Vagina (tissue), 2 donors: ENCODE measurements around the gene CYP4Z1. TPM values are rescaled to one million over a fixed set of nuclear protein-coding genes. Genes with fewer than 3 reads are reported as not detected.

ENCODE experiments used
- DNase-seq, 2 donors: peaks; one replicate each; pipeline ENCODE4 v3.0.0-alpha.2; 2017; ENCODE audit errors: extremely low spot score in 2 of 2
- H3K27ac ChIP-seq: fragments of 200-600 bp; sonication (generic); one replicate; pipeline ENCODE4 v1.5.1; 2019
- H3K27me3 ChIP-seq: fragments of 200-600 bp; sonication (generic); one replicate; pipeline ENCODE4 v1.5.1; 2019
- H3K36me3 ChIP-seq, 2 donors: fragments of 200-600 bp; sonication (generic); one replicate each; pipeline ENCODE4 v1.5.1; 2017 to 2019
- H3K4me1 ChIP-seq: fragments of 200-600 bp; sonication (generic); one replicate; pipeline ENCODE4 v1.5.1; 2019
- H3K4me3 ChIP-seq, 2 donors: fragments of 200-600 bp; sonication (generic); 1 replicate in 1 of 2; 2 replicates in 1 of 2; pipeline ENCODE4 v1.5.1; 2016 to 2019
- H3K9me3 ChIP-seq: fragments of 200-600 bp; sonication (generic); one replicate; pipeline ENCODE4 v1.5.1; 2019
- CTCF ChIP-seq, 3 experiments: fragments of 450-650 bp in 2 of 3; fragments of 200-600 bp in 1 of 3; sonication (generic) in 1 of 3; IDR thresholded peaks; one replicate each; pipeline ENCODE4 v1.5.1; 2017 to 2019; ENCODE audit warnings: antibody characterized with exemption in 3 of 3, mild to moderate bottlenecking in 2 of 3, moderate library complexity in 2 of 3
- POLR2A ChIP-seq, 2 donors: fragments of 450-650 bp; IDR thresholded peaks; one replicate each; pipeline ENCODE4 v1.6.1; 2017; ENCODE audit warnings: antibody characterized with exemption in 2 of 2, mild to moderate bottlenecking in 2 of 2, moderate library complexity in 2 of 2
- POLR2AphosphoS5 ChIP-seq, 2 donors: sonication (generic); formaldehyde crosslinking; IDR thresholded peaks; one replicate each; pipeline ENCODE4 v1.9.0; 2017; ENCODE audit warnings: antibody characterized with exemption in 2 of 2, mild to moderate bottlenecking in 2 of 2, low read depth in 1 of 2; ENCODE audit not compliant: insufficient read depth in 1 of 2
- intact Hi-C: fragments of 100-400 bp; cut with DNase I; formaldehyde crosslinking; loops from one replicate; pipeline ENCODE4 v1.15.1; 2023
- total RNA-seq: library from RNA; depleted of rRNA; stranded (reverse); fragments of >200 nt; gene quantifications from one replicate; pipeline ENCODE4 v1.2.3, GENCODE V29; 2016

CYP4Z1 gene, protein sequence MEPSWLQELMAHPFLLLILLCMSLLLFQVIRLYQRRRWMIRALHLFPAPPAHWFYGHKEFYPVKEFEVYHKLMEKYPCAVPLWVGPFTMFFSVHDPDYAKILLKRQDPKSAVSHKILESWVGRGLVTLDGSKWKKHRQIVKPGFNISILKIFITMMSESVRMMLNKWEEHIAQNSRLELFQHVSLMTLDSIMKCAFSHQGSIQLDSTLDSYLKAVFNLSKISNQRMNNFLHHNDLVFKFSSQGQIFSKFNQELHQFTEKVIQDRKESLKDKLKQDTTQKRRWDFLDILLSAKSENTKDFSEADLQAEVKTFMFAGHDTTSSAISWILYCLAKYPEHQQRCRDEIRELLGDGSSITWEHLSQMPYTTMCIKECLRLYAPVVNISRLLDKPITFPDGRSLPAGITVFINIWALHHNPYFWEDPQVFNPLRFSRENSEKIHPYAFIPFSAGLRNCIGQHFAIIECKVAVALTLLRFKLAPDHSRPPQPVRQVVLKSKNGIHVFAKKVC
- total RNA-seq: 1.2 TPM

DNA sequence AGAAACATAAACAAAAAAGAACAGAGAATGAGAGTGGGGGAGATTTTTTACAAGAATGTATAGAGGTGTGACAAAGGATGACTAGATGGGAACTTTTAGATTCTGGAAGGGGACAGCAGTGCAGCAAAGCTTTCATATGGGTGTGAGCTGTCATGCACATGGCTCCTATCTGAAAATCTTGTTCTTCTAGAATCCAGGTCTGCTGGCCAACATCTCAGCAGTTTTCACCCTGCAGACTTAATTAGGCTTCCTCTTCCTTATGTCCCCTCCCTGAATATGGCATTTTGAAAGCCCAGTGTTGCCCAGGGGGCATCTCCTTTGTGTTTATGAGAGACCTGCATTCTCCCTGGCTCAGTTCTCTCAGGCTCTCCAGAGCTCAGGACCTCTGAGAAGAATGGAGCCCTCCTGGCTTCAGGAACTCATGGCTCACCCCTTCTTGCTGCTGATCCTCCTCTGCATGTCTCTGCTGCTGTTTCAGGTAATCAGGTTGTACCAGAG, at the start of gene CYP4Z1:
Gene CYP4Z1, plus strand, starts transcription at position 135 of the 498 bp plus-strand sequence. Its CDS starts 260 bp downstream, at position 395.
- no peaks in the 10 kb centered on the region for H3K27me3 ChIP-seq
- TF ChIP-seq POLR2A (IDR thresholded peaks at IDR 0.05) (no peak), CTCF (IDR thresholded peaks at IDR 0.05) (no peak), POLR2AphosphoS5 (IDR thresholded peaks at IDR 0.05; ENCODE audit: insufficient read depth in 1 of 2, low read depth in 1 of 2) (no peak)
- no peak for DNase-seq
- no peak within 1 kb of the TSS for H3K27ac ChIP-seq
- no peaks in the 10 kb centered on the region for H3K9me3 ChIP-seq
- intact Hi-C loops: no loop called here
- H3K36me3 ChIP-seq: no peaks in the 10 kb centered on the region
- H3K4me3 ChIP-seq: no peak within 1 kb of the TSS
- H3K4me1 ChIP-seq: no peaks in the 10 kb centered on the region

DNA sequence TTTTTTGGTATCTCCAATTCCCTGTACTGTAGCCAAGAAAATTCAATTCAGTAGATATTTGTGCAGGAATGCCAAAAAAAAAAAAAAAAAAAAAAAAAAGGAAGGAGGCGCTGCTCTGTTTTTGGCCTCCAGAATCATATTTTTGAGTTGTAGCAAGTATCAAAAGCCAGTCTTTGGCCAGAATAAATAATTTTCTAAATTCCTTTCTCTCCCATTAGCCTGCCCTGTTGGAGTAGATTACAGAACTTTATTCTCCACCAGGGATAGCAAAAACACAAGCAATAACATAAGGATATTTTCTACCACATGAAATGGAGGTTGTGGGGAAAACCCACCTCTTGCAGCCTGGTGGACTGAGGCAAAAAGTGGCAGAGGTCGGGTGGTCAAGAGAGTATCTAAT, 46.0 kb upstream of the CYP4Z1 start:
- TF ChIP-seq POLR2A (IDR thresholded peaks at IDR 0.05) (no peak), CTCF (IDR thresholded peaks at IDR 0.05) (no peak)
- no peak for DNase-seq
- intact Hi-C loops: no loop called here
- Histone ChIP-seq H3K4me3 (no peak overlapping the region), H3K27ac (no peak overlapping the region), H3K36me3 (no peaks in the 10 kb centered on the region), H3K27me3 (no peaks in the 10 kb centered on the region), H3K4me1 (peaks cover 21% of the 10 kb centered on the region), H3K9me3 (no peaks in the 10 kb centered on the region)

DNA sequence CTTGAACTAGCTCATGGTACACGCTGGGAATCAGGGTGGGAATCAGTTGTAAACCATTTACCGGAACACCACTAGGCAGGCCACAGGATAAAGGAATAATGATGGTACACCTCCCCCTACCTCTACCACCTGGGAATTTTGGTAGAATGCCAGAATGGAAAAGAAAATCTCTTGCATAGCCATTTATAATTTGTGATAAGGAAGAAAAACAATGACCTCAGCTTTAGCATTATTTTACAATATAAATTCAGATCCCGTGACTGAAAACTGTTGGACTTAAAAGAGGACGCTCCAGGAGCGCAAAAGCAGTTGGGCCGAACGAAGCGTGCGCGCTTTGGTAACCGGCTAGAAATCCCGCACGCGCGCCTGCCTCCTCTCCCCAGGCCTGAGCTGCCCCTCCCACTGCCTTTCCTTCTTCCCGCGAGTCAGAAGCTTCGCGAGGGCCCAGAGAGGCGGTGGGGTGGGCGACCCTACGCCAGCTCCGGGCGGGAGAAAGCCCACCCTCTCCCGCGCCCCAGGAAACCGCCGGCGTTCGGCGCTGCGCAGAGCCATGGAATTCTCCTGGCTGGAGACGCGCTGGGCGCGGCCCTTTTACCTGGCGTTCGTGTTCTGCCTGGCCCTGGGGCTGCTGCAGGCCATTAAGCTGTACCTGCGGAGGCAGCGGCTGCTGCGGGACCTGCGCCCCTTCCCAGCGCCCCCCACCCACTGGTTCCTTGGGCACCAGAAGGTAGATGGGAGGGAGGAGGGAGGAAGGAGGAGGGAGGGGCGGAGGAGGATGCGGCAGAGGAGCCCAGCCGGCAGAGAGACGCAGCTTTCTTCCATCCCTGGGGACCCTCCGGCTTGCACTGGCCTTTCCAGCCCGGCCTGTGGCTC, 43.5 kb upstream of the CYP4Z1 start, which contains the start of gene CYP4X1:
Gene CYP4X1, plus strand, starts transcription at position 402 of the 873 bp plus-strand sequence. Its CDS starts 149 bp downstream, at position 551.
- intact Hi-C loops: no loop called here
- Histone ChIP-seq H3K4me1 (peaks cover 21% of the 10 kb centered on the region), H3K36me3 (no peaks in the 10 kb centered on the region), H3K9me3 (no peaks in the 10 kb centered on the region), H3K27ac (peak within 1 kb of the TSS; percentile 63), H3K27me3 (no peaks in the 10 kb centered on the region), H3K4me3 (peak within 1 kb of the TSS; percentile 39 to 44)
- TF ChIP-seq CTCF (IDR thresholded peaks at IDR 0.05) (no peak), POLR2AphosphoS5 (IDR thresholded peaks at IDR 0.05; ENCODE audit: insufficient read depth in 1 of 2, low read depth in 1 of 2) (peak in 1 of 2 donors; percentile 36)
- no peak for DNase-seq

GRCh38 chr1:47024141-47024801, 42.8 kb upstream of the CYP4Z1 start:
- Histone ChIP-seq H3K9me3 (no peaks in the 10 kb centered on the region), H3K27ac (peak overlapping the region; percentile 63), H3K4me3 (peak overlapping the region; percentile 39 to 44), H3K4me1 (peaks cover 25% of the 10 kb centered on the region), H3K36me3 (no peaks in the 10 kb centered on the region), H3K27me3 (no peaks in the 10 kb centered on the region)
- no peak for DNase-seq
- TF ChIP-seq POLR2AphosphoS5 (IDR thresholded peaks at IDR 0.05; ENCODE audit: insufficient read depth in 1 of 2, low read depth in 1 of 2) (no peak), POLR2A (IDR thresholded peaks at IDR 0.05) (no peak), CTCF (IDR thresholded peaks at IDR 0.05) (no peak)
- intact Hi-C loops: no loop called here
